Psoas muscle (tissue), 8 donors: ENCODE results near the gene PPT1. TPM values are rescaled to one million over a fixed set of nuclear protein-coding genes. Genes with fewer than 3 reads are reported as not detected.

Source experiments
- ATAC-seq, 4 donors: fragments of 200-7000 bp; cut with Tn5 transposase; one replicate each; pipeline ENCODE4 v1.9.1; 2020; ENCODE audit warnings: moderate library complexity in 3 of 4, mild to moderate bottlenecking in 2 of 4
- DNase-seq, 2 donors: peaks; one replicate each; pipeline ENCODE4 v3.0.0-alpha.2; 2020
- H3K27ac ChIP-seq: fragments of 200-600 bp; one replicate; pipeline ENCODE4 v1.8.0; 2022
- H3K27me3 ChIP-seq, 3 donors: fragments of 200-600 bp in 1 of 3; one replicate each; pipeline versions ENCODE4 v1.6.1 to v1.8.0; 2013 to 2022; ENCODE audit warnings: low read length in 2 of 3, mild to moderate bottlenecking in 2 of 3, moderate library complexity in 1 of 3; ENCODE audit not compliant: insufficient read depth in 3 of 3
- H3K36me3 ChIP-seq, 2 donors: fragments of 200-600 bp in 1 of 2; one replicate each; pipeline versions ENCODE4 v1.6.1 to v1.8.0; 2013 to 2022; ENCODE audit warnings: low read depth in 1 of 2, mild to moderate bottlenecking in 1 of 2, moderate library complexity in 1 of 2; ENCODE audit not compliant: insufficient read depth in 1 of 2
- H3K4me1 ChIP-seq: fragments of 200-600 bp; one replicate; pipeline ENCODE4 v1.8.0; 2022
- H3K4me3 ChIP-seq: fragments of 200-600 bp; one replicate; pipeline ENCODE4 v1.8.0; 2022; ENCODE audit warnings: mild to moderate bottlenecking
- H3K9me3 ChIP-seq: fragments of 200-600 bp; one replicate; pipeline ENCODE4 v1.8.0; 2022
- WGBS, 3 donors: extraction: QIAGEN DNeasy Blood & Tissue Kit; methylation state at CpG; one replicate each; pipeline versions ENCODE4 v1.1.6 to v1.1.7; 2013; 5-methylcytosine and 5-hydroxymethylcytosine counted together
- intact Hi-C, 2 donors: fragments of 100-400 bp; cut with DNase I; formaldehyde crosslinking; loops; one replicate each; pipeline versions ENCODE4 v1.11.0 to v1.14.2; 2022
- polyA plus RNA-seq, 3 donors: library from polyadenylated mRNA; stranded (reverse); fragments of 200-250 nt; gene quantifications; one replicate each; pipeline ENCODE4 v1.2.3, GENCODE V29; 2013
- total RNA-seq, 4 donors: library from RNA; stranded (reverse); fragmentation: NEBNext Ultra II Directional in 2 of 4; extraction: Animal tissue kit (Norgen Biotek cat#: 25700) in 2 of 4; gene quantifications; one replicate each; pipeline versions ENCODE4 v1.2.1 to v1.2.4, GENCODE V29; 2021 to 2023
- TF ChIP-seq, protein P1 (sequence below): fragments of 200-600 bp; IDR thresholded peaks from one replicate; pipeline ENCODE4 v1.8.0; 2022; ENCODE audit warnings: antibody characterized with exemption
- donor health status: healthy with polysubstance abuse.
- donor health status: DM: no; HTN: no; CAD: no; lungs with moderate emphysema.
- donor health status: Bipolar disorder and iron deficiency.
- donor health status: healthy.
- donor health status: DM: yes; HTN: yes; CAD: no.
- donor health status: DM: no; HTN: no; CAD: no.
- donor health status: DM: no; HTN: no; CAD: no.
- donor health status: DM: yes; HTN: yes; CAD: no.

Gene PPT1
- total and polyA plus RNA-seq, 7 donors, result 13.4 to 21.8 (median 17.7) TPM

DNA sequence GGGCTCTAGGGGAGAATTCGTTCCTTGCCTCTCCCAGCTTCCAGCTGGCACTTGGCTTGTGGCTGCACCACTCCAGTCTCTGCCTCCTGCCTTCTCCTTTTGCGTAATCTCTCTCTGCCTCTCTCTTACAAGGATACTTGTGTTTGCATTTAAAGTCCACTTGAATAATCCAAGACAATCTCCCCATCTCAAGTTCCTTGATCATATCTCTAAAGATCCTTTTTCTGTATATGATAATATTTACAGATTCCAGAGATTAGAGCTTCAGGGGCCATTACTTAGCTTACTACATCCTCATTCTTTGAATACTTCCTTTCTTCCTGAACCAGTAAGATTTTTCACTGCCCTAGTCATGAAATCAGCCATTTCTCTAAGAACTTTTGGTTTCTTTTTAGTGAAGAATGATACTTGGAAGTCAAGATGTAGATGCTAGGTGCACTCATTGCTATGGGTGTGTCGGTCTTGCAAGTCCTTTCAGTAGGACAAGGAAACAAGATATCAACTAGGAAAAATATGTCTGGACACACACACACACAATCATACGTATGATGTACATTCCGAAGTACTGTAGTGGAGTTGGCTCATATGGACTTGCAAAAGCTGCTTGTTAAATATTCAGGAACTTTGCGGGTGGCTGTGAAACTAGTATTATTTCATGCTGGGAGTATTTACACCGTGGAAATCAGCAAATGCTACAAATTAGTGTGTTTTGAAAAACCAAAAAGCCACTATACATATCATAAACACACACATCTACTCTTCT, 43.3 kb upstream of the PPT1 start:
- no peaks in the 10 kb centered on the region for H3K36me3 ChIP-seq
- H3K4me3 ChIP-seq, result no peak overlapping the region
- H3K4me1 ChIP-seq, result no peaks in the 10 kb centered on the region
- no peak overlapping the region for H3K27ac ChIP-seq
- no peak for ATAC-seq
- H3K9me3 ChIP-seq, result no peaks in the 10 kb centered on the region
- intact Hi-C loops, result no loop called here
- WGBS, 3 donors, result 64 to 69% (median 68%) methylated on average over 7 of the region's 7 CpGs
- peaks cover 0 to 10% (median 0%) of the 10 kb centered on the region in 3 donors for H3K27me3 ChIP-seq
- TF ChIP-seq, protein P1, sequence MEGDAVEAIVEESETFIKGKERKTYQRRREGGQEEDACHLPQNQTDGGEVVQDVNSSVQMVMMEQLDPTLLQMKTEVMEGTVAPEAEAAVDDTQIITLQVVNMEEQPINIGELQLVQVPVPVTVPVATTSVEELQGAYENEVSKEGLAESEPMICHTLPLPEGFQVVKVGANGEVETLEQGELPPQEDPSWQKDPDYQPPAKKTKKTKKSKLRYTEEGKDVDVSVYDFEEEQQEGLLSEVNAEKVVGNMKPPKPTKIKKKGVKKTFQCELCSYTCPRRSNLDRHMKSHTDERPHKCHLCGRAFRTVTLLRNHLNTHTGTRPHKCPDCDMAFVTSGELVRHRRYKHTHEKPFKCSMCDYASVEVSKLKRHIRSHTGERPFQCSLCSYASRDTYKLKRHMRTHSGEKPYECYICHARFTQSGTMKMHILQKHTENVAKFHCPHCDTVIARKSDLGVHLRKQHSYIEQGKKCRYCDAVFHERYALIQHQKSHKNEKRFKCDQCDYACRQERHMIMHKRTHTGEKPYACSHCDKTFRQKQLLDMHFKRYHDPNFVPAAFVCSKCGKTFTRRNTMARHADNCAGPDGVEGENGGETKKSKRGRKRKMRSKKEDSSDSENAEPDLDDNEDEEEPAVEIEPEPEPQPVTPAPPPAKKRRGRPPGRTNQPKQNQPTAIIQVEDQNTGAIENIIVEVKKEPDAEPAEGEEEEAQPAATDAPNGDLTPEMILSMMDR, result no peak
- DNase-seq, result no peak

DNA sequence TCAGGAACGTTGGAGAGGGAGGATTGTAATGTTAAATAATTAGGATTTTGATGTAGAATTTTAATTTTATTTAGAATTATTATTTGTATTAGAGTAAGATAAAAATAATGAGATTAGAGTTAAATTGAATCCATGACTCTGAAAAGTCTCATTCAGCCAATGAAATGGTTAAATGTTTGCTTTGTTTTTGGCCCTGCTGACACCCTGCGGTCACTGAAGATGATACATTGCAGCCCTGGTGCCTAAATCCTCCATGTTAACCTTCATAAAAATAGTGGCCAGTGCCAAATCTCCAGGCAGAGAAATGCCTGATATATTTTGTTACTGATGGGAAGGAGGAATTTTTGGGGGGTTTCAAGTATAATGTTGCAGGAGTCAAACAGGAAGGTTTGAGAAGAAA, 36.8 kb upstream of the PPT1 start:
- Histone ChIP-seq H3K4me3 (no peak overlapping the region), H3K9me3 (no peaks in the 10 kb centered on the region), H3K27ac (no peak overlapping the region), H3K4me1 (no peaks in the 10 kb centered on the region), H3K36me3 (no peaks in the 10 kb centered on the region), H3K27me3 (peaks cover 0 to 55% (median 11%) of the 10 kb centered on the region in 3 donors)
- no peak for ATAC-seq
- DNase-seq, result no peak
- 17 to 26% (median 25%) methylated on average over 2 of the region's 2 CpGs for WGBS, 3 donors
- intact Hi-C loops, result no loop called here
- TF ChIP-seq, protein P1, result no peak

DNA sequence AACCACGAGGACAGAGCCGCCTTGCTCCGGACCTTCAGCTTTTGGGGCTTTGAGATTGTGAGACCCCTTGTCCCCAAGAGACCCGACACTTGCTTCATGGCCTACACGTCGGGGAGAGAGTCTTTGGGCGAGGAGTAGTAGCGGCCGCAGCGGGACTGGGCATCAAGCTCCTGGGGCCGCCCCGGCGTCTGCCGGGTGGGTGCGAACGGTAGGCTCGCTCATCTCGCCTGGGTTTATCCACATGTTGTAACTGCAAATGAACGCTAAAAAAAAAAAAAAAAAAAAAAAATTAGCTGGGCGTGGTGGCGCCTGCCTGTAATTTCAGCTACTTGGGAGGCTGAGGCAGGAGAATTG, 36.2 kb upstream of the PPT1 start:
- peak overlapping the region; percentile 50 for H3K4me3 ChIP-seq
- no peaks in the 10 kb centered on the region for H3K9me3 ChIP-seq
- H3K36me3 ChIP-seq, result no peaks in the 10 kb centered on the region
- no peak for DNase-seq
- TF ChIP-seq, protein P1, result no peak
- H3K4me1 ChIP-seq, result no peaks in the 10 kb centered on the region
- WGBS, 3 donors, result 53 to 67% (median 54%) methylated on average over 21 of the region's 21 CpGs
- intact Hi-C loops, result no loop called here
- H3K27ac ChIP-seq, result no peak overlapping the region
- peaks cover 0 to 56% (median 11%) of the 10 kb centered on the region in 3 donors for H3K27me3 ChIP-seq
- no peak for ATAC-seq

DNA sequence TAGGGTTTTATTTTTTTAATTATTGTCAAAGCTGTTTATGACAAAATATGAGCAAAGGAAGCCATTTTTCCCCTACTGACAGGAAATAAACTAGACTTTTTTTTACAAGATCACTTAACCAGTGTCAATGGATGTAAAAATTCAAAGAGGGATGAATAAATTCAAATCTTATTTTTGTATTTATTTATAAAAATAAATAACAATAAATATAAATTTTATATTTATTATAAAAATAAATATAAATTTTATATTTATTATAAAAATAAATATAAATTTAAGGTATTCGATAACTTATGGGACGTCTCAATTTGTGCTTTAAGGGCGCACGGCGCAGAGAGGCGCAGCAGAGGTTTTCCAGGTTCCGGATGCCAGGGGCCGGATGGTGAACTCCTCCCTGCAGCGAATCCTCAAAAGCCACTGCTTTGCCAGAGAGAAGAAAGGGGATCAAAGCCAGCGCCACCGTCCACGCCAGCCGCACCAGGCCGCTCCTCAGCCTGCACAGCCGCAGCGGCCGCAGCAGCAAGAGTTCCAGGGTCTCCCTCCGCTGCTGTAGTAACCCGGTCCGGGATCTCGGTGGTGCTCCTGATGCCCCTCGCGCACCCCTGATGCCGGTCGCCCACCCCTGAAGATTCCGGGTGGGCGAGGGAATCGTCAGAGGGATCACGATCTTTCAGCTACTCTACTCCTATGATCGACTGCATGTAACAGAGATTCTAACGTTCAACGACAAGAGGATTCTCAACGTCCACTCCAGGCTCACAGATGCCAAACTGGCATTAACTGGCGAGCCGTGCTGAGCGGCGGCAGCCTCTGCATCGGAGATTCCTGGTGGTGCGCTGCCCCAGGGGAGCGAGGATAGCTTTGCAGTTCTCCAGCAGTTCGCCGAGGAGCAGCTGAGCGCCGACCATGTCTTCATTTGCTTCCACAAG, 35.6 kb upstream of the PPT1 start:
- Histone ChIP-seq H3K4me3 (peak overlapping the region; percentile 50), H3K27ac (no peak overlapping the region), H3K9me3 (no peaks in the 10 kb centered on the region), H3K27me3 (peaks cover 0 to 56% (median 11%) of the 10 kb centered on the region in 3 donors), H3K36me3 (no peaks in the 10 kb centered on the region), H3K4me1 (no peaks in the 10 kb centered on the region)
- 12 to 15% (median 12%) methylated on average over 43 to 44 of the region's 44 CpGs for WGBS, 3 donors
- TF ChIP-seq, protein P1, result no peak
- ATAC-seq (no peak), DNase-seq (no peak)
- intact Hi-C loops, result no loop called here
